ENCODE measurements around the gene LAMC3. TPM values are rescaled to one million over a fixed set of nuclear protein-coding genes. Genes with fewer than 3 reads are reported as not detected.

Gene LAMC3
- total RNA-seq, 6 donors from 2014 or later = 6.7 to 56.0 (median 19.5) TPM

DNA sequence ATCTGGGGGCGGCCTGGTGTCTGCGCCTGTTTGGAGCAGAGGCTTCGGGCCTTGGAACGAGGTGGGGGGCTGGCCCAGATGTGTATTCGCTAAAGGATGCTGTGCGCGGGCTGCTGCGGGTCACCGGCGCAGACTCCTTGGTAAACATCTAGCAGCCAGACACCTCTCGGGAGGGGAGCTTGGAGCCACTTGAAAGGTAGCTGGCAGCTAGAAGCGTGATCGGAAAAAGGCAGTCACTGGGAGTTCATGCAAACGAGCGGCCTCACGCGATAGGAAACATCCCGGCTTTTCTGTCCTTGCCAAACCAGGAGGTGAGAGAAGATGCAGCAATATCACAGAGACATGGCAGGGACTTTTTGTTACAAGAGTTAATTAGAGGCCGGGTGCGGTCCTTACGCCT lies 8.1 kb downstream of the LAMC3 start:
- no peak overlapping the region for H3K4me3 ChIP-seq
- ATAC-seq (ENCODE audit: low FRiP score in 2 of 2) (no peak), DNase-seq (no peak)
- no peak overlapping the region for H3K27ac ChIP-seq
- TF ChIP-seq, protein P1, sequence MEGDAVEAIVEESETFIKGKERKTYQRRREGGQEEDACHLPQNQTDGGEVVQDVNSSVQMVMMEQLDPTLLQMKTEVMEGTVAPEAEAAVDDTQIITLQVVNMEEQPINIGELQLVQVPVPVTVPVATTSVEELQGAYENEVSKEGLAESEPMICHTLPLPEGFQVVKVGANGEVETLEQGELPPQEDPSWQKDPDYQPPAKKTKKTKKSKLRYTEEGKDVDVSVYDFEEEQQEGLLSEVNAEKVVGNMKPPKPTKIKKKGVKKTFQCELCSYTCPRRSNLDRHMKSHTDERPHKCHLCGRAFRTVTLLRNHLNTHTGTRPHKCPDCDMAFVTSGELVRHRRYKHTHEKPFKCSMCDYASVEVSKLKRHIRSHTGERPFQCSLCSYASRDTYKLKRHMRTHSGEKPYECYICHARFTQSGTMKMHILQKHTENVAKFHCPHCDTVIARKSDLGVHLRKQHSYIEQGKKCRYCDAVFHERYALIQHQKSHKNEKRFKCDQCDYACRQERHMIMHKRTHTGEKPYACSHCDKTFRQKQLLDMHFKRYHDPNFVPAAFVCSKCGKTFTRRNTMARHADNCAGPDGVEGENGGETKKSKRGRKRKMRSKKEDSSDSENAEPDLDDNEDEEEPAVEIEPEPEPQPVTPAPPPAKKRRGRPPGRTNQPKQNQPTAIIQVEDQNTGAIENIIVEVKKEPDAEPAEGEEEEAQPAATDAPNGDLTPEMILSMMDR (IDR thresholded peaks at IDR 0.05) = no peak
- TF ChIP-seq POLR2AphosphoS5 (IDR thresholded peaks at IDR 0.05) = peak in 1 of 2 donors; percentile 11
- H3K27me3 ChIP-seq = no peaks in the 10 kb centered on the region
- no peaks in the 10 kb centered on the region for H3K36me3 ChIP-seq
- H3K9me3 ChIP-seq = no peaks in the 10 kb centered on the region
- H3K4me1 ChIP-seq = no peaks in the 10 kb centered on the region
- WGBS, 2 donors = 52 to 63% methylated on average over 16 to 21 of the region's 21 CpGs

DNA sequence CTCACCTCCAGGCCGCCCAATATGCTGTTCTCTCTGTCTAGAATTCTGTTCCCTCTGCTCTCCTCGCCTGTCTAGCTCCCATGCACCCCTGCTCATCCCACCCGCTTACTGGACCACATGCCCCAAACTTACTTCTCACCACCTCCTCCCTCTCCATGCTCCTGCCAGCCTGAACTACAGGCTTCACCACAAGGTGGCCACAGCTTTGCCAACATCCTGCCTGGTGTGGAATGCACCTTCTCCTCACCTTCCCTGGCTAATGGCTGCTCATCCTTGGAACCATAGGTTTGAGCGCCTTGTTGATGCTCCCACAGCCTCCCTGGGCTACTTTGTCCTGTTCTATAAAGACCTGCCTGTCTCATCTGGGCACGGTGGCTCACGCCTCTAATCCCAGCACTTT lies 9.6 kb downstream of the LAMC3 start:
- Histone ChIP-seq H3K27ac (peak overlapping the region in 2 of 4 donors; percentile 30 to 42), H3K9me3 (no peaks in the 10 kb centered on the region), H3K36me3 (no peaks in the 10 kb centered on the region), H3K4me1 (no peaks in the 10 kb centered on the region), H3K4me3 (no peak overlapping the region), H3K27me3 (no peaks in the 10 kb centered on the region)
- no peak for ATAC-seq (ENCODE audit: low FRiP score in 2 of 2)
- WGBS, 2 donors = 81 to 82% methylated on average over 6 of the region's 6 CpGs
- no peak for DNase-seq
- TF ChIP-seq, protein P1 (IDR thresholded peaks at IDR 0.05) = no peak
- TF ChIP-seq EP300 (IDR thresholded peaks at IDR 0.05) (no peak), POLR2AphosphoS5 (IDR thresholded peaks at IDR 0.05) (no peak), POLR2A (IDR thresholded peaks at IDR 0.05) (no peak)

GRCh38 chr9:131019388-131020239 lies 10.6 kb downstream of the LAMC3 start:
- Histone ChIP-seq H3K4me3 (no peak overlapping the region), H3K27ac (peak overlapping the region; percentile 35 to 75 (median 62)), H3K4me1 (no peaks in the 10 kb centered on the region), H3K36me3 (no peaks in the 10 kb centered on the region), H3K27me3 (no peaks in the 10 kb centered on the region), H3K9me3 (no peaks in the 10 kb centered on the region)
- WGBS, 2 donors = 59 to 71% methylated on average over 13 to 14 of the region's 15 CpGs
- ATAC-seq (ENCODE audit: low FRiP score in 2 of 2) (peak; percentile 38 to 52), DNase-seq (peak in 1 of 2 donors; percentile 83)
- TF ChIP-seq EP300 (IDR thresholded peaks at IDR 0.05) = peak in 1 of 4 donors; percentile 3
- TF ChIP-seq, protein P1 (IDR thresholded peaks at IDR 0.05) = no peak
- TF ChIP-seq POLR2A (IDR thresholded peaks at IDR 0.05) = no peak
- peak; percentile 55 to 60 for TF ChIP-seq POLR2AphosphoS5 (IDR thresholded peaks at IDR 0.05)

GRCh38 chr9:131020388-131020787 lies 11.4 kb downstream of the LAMC3 start:
- H3K27me3 ChIP-seq = no peaks in the 10 kb centered on the region
- no peak for DNase-seq
- H3K4me1 ChIP-seq = no peaks in the 10 kb centered on the region
- H3K4me3 ChIP-seq = no peak overlapping the region
- H3K9me3 ChIP-seq = no peaks in the 10 kb centered on the region
- ATAC-seq (ENCODE audit: low FRiP score in 2 of 2) = peak in 1 of 2 donors; percentile 49
- TF ChIP-seq EP300 (IDR thresholded peaks at IDR 0.05) = no peak
- TF ChIP-seq POLR2AphosphoS5 (IDR thresholded peaks at IDR 0.05) = peak in 1 of 2 donors; percentile 67
- no peak for TF ChIP-seq POLR2A (IDR thresholded peaks at IDR 0.05)
- TF ChIP-seq, protein P1 (IDR thresholded peaks at IDR 0.05) = no peak
- H3K27ac ChIP-seq = peak overlapping the region; percentile 35 to 75 (median 62)
- no peaks in the 10 kb centered on the region for H3K36me3 ChIP-seq
- WGBS, 2 donors = 51 to 71% methylated on average over 2 of the region's 2 CpGs

Measured in upper lobe of left lung (tissue), 6 donors.